Mesendoderm (in vitro differentiated cells): ENCODE measurements around the gene ACSL6.

Source experiments
- DNase-seq: peaks from one replicate; pipeline ENCODE4 v3.0.0; 2013
- H2AK5ac ChIP-seq: 2 replicates; pipeline ENCODE4 v1.6.1; 2013; ENCODE audit warnings: low read length, inconsistent platforms
- H2BK120ac ChIP-seq: 2 replicates; pipeline ENCODE4 v1.6.1; 2013; ENCODE audit warnings: low read depth, mild to moderate bottlenecking, low read length, moderate library complexity, mixed read lengths
- H2BK15ac ChIP-seq: replicated peaks from 2 replicates; pipeline ENCODE4 v1.6.1; 2013; ENCODE audit warnings: low read depth, mild to moderate bottlenecking, moderate library complexity
- H2BK5ac ChIP-seq: 2 replicates; pipeline ENCODE4 v1.6.1; 2013; ENCODE audit warnings: low read length, inconsistent platforms
- H3K18ac ChIP-seq: 2 replicates; pipeline ENCODE4 v1.6.1; 2013; ENCODE audit warnings: mild to moderate bottlenecking, low read length, mixed read lengths
- H3K23ac ChIP-seq: one replicate; pipeline ENCODE4 v1.6.1; 2013; ENCODE audit warnings: low read length
- H3K27ac ChIP-seq: 2 replicates; pipeline ENCODE4 v1.5.1; 2013; ENCODE audit warnings: low read depth, mild to moderate bottlenecking, inconsistent platforms, low read length, moderate library complexity
- H3K27me3 ChIP-seq: 2 replicates; pipeline ENCODE4 v1.6.1; 2013; ENCODE audit warnings: low read length, control low read depth, mild to moderate bottlenecking, inconsistent platforms; ENCODE audit not compliant: insufficient read depth, poor library complexity
- H3K36me3 ChIP-seq: 2 replicates; pipeline ENCODE4 v1.6.1; 2013; ENCODE audit warnings: low read length, inconsistent platforms; ENCODE audit not compliant: control insufficient read depth, insufficient read depth
- H3K4ac ChIP-seq: one replicate; pipeline ENCODE4 v1.6.1; 2013; ENCODE audit warnings: low read depth, mild to moderate bottlenecking, low read length, moderate library complexity
- H3K4me1 ChIP-seq: 2 replicates; pipeline ENCODE4 v1.6.1; 2013; ENCODE audit warnings: low read depth, low read length, inconsistent platforms; ENCODE audit not compliant: control insufficient read depth
- H3K4me2 ChIP-seq: 2 replicates; pipeline ENCODE4 v1.6.1; 2013; ENCODE audit warnings: low read length
- H3K4me3 ChIP-seq: 2 replicates; pipeline ENCODE4 v1.5.1; 2013; ENCODE audit warnings: mild to moderate bottlenecking, low read length
- H3K56ac ChIP-seq: one replicate; pipeline ENCODE4 v1.6.1; 2013; ENCODE audit warnings: low read length
- H3K79me1 ChIP-seq: 2 replicates; pipeline ENCODE4 v1.6.1; 2013; ENCODE audit warnings: low read length, inconsistent platforms
- H3K79me2 ChIP-seq: 2 replicates; pipeline ENCODE4 v1.6.1; 2013; ENCODE audit warnings: mild to moderate bottlenecking, low read length; ENCODE audit not compliant: control insufficient read depth, insufficient read depth
- H3K9ac ChIP-seq: 2 replicates; pipeline ENCODE4 v1.6.1; 2013; ENCODE audit warnings: low read length, inconsistent platforms
- H4K5ac ChIP-seq: one replicate; pipeline ENCODE4 v1.6.1; 2013; ENCODE audit warnings: low read length
- H4K8ac ChIP-seq: one replicate; pipeline ENCODE4 v1.6.1; 2013; ENCODE audit warnings: low read depth, mild to moderate bottlenecking, control low read depth, low read length, moderate library complexity
- WGBS: extraction: QIAGEN DNeasy Blood & Tissue Kit; methylation state at CpG from one replicate; pipeline ENCODE4 v1.1.7; 2013; ENCODE audit warnings: low lambda C conversion rate, missing lambda C conversion rate; ENCODE audit not compliant: insufficient coverage; ENCODE audit errors: extremely low coverage; 5-methylcytosine and 5-hydroxymethylcytosine counted together

Gene ACSL6

DNA sequence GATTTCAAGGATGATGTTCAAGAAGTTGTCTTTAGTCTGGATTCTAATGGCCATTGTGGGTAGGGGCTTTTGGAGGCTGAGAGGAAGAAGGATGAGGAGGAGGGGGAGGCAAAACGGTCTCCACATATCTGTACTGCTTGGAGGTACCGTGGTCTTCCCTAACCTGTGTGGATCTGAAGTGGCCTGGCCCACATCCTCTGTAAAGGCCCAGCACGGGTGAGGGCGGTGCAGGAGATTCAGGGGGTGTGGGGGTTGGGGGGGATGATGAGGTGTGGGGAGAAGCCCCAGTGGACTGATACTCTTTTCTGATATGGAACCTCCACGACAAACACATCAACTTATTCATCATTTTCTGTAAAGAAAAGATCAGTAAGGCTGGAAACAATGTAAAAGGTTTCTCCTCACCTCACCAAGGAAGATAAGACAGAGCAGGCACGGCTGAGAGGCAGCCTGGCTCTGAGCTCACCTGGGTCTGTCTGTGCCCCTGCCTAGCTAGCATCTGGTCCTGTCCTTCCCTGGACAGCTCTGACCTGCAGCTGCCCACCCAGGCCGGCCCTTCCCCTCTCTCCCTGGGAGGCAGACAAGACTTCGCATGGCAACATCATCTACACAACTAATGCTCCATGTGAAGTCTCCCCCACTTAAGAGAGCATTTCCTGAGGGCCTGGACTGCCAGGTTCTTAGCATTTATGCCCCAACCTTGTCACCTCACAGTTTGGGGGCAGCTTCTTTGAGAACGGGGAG, 43.4 kb upstream of the ACSL6 start:
- Histone ChIP-seq H2AK5ac (no peak overlapping the region), H2BK5ac (no peak overlapping the region), H4K5ac (no peak overlapping the region), H3K4me2 (no peak overlapping the region), H3K27ac (no peak overlapping the region), H3K4me1 (no peaks in the 10 kb centered on the region), H3K79me2 (no peaks in the 10 kb centered on the region), H3K9ac (no peak overlapping the region), H3K56ac (no peak overlapping the region), H3K18ac (no peak overlapping the region), H3K79me1 (no peaks in the 10 kb centered on the region), H3K36me3 (no peaks in the 10 kb centered on the region), H3K27me3 (no peaks in the 10 kb centered on the region), H2BK15ac (no peak overlapping the region), H3K23ac (no peak overlapping the region), H3K4ac (no peak overlapping the region), H2BK120ac (no peak overlapping the region), H3K4me3 (no peak overlapping the region), H4K8ac (no peak overlapping the region)
- no CpG with 5 or more reads among the region's 9 CpGs for WGBS
- no peak for DNase-seq

DNA sequence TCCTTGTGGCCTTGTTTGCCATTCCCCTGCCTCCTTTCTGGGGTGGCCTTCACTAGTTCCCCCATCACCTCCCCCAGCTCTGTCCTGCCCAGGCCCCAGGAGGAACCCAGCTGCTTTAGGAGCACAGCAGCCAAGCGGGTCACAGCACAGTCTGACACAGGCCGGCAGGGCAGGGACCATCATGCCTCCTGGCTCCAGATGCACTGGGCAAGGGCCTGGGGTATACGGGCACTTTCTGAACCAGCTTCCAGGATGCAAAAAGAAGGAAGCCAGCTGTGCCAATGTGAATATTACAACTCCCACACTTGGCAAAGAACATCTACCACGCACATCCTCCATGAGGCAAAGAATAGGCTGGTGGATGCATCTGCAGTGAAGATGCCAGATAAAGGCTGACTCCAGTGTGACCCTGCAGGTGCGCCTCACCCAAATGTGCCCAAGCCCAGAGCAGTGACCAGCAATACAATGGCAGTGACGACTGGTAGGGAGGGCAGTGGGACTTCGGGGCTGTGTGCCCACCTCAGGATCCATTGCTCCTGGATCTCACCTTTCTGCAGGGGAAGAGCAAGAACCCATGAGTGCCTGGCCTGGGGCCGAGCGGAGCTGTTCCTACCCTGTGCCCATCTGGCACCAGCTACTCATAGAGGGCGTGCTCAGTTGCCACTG, 42.7 kb upstream of the ACSL6 start:
- H3K79me1 ChIP-seq: no peaks in the 10 kb centered on the region

DNA sequence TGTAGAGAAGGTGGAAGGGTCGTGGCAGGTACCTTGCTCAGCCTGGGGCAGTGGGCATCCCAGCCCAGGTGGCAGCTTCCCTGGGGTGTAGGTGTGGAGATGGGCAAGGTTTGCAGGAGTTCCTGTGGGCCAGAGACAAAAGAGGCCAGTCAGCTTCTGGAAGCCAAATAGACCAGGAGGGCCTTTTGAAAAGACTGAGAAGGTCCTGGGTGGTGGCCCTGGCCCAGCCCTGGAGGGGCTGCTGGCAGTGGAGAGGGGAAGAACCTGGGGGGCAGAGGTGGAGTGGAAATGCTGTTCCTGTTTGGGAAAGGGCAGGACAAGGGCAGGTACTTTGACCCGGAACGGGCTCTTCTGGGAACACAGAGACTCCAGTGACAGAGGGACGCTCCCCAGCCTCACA, 42.0 kb upstream of the ACSL6 start:
- no CpG with 5 or more reads among the region's 4 CpGs for WGBS
- H4K8ac ChIP-seq: no peak overlapping the region

More for the DNA sequence above, 42.7 kb upstream of the ACSL6 start:
- no peak overlapping the region for H3K4ac ChIP-seq
- no peak overlapping the region for H4K5ac ChIP-seq
- no peak overlapping the region for H3K56ac ChIP-seq
- no peak overlapping the region for H4K8ac ChIP-seq
- no peaks in the 10 kb centered on the region for H3K79me2 ChIP-seq
- H3K36me3 ChIP-seq: no peaks in the 10 kb centered on the region
- no CpG with 5 or more reads among the region's 10 CpGs for WGBS
- no peak overlapping the region for H2BK120ac ChIP-seq
- no peak overlapping the region for H2BK15ac ChIP-seq
- H3K4me2 ChIP-seq: no peak overlapping the region
- H3K18ac ChIP-seq: no peak overlapping the region
- H2AK5ac ChIP-seq: no peak overlapping the region
- no peak overlapping the region for H3K23ac ChIP-seq
- no peak overlapping the region for H3K4me3 ChIP-seq
- DNase-seq: no peak
- no peak overlapping the region for H3K9ac ChIP-seq
- no peaks in the 10 kb centered on the region for H3K27me3 ChIP-seq
- no peaks in the 10 kb centered on the region for H3K4me1 ChIP-seq
- H3K27ac ChIP-seq: no peak overlapping the region
- H2BK5ac ChIP-seq: no peak overlapping the region

DNA sequence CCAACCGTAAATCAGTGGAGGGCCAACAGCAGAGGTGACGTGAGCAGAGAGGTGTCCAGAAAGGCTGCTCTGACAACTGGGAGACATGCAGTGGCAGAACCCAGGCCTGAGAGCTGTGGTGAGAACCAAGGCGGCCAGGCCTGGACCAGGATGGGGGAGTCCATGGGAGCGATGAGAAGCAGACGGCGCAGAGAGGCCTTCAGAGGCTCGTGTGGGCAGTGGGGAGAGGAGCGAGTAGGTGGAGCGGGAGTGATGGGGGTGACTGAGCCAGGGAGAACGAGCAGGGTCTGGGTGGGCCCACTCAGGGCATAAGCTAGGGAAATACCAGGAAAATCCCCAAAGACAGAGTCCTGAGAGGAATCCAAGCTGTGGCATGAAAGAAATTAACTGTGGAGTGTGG, 41.1 kb upstream of the ACSL6 start:
- Histone ChIP-seq H2AK5ac (no peak overlapping the region), H3K18ac (no peak overlapping the region), H3K9ac (no peak overlapping the region), H3K4me2 (no peak overlapping the region), H3K4me1 (no peaks in the 10 kb centered on the region), H3K79me1 (no peaks in the 10 kb centered on the region), H3K56ac (no peak overlapping the region), H4K5ac (no peak overlapping the region), H4K8ac (no peak overlapping the region), H3K36me3 (no peaks in the 10 kb centered on the region), H3K79me2 (no peaks in the 10 kb centered on the region), H3K23ac (no peak overlapping the region), H3K27ac (no peak overlapping the region), H2BK5ac (no peak overlapping the region), H3K4ac (no peak overlapping the region), H3K27me3 (no peaks in the 10 kb centered on the region), H2BK120ac (no peak overlapping the region), H3K4me3 (no peak overlapping the region), H2BK15ac (no peak overlapping the region)
- DNase-seq: no peak
- no CpG with 5 or more reads among the region's 10 CpGs for WGBS

More for the DNA sequence above, 42.0 kb upstream of the ACSL6 start:
- Histone ChIP-seq H3K79me1 (no peaks in the 10 kb centered on the region), H2BK15ac (no peak overlapping the region), H3K23ac (no peak overlapping the region), H2AK5ac (no peak overlapping the region), H3K4me2 (no peak overlapping the region), H4K5ac (no peak overlapping the region), H3K4ac (no peak overlapping the region), H2BK120ac (no peak overlapping the region), H3K56ac (no peak overlapping the region), H3K27ac (no peak overlapping the region), H3K9ac (no peak overlapping the region), H2BK5ac (no peak overlapping the region), H3K79me2 (no peaks in the 10 kb centered on the region), H3K36me3 (no peaks in the 10 kb centered on the region), H3K4me3 (no peak overlapping the region), H3K4me1 (no peaks in the 10 kb centered on the region), H3K27me3 (no peaks in the 10 kb centered on the region), H3K18ac (no peak overlapping the region)
- no peak for DNase-seq

DNA sequence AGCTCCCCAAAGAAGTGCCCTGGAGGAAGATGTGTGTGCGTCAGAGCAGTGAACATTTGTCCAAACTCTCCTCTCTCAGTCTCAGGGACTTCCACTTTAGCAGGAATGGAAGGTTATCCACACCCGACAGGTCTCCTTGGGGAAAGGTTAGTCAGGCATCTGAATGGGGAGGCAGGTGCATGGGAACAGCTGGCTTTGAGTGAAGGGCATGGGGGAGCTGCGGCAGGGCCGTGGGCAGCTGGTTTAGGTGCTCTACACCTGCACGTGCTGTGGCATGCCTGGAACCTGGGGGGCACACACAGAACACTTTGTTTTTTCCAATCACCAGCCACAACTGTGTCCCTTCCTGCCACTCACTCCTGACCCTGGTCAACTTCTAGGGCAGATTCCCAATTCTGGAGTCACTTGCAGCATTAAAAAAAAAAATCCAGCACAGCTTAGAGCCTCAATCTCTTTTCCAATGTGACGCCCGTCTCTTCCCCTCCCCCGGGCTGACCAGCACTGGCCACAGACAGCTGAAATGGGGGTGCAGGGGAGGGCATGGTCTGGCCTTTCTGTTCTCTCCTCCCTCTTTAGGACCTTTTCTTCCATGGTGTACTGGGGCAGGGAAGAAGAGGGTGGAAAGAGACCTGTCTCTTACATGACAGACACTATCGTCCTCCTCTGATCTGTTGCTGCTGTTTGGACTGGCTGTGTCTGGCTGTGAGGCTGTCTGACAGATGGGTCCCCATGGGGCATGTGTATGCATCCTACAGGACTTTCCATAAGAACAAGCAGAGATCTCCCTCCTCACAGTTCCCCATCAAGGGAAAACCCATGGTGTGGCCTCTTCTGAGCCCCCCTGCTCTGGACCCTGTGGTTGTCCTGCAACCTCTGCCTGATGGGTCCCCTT, 39.4 kb upstream of the ACSL6 start:
- Histone ChIP-seq H3K79me2 (no peaks in the 10 kb centered on the region), H3K27ac (no peak overlapping the region), H2BK15ac (no peak overlapping the region), H2BK120ac (no peak overlapping the region), H3K79me1 (no peaks in the 10 kb centered on the region), H3K4me1 (no peaks in the 10 kb centered on the region), H3K56ac (no peak overlapping the region), H3K4me2 (no peak overlapping the region), H3K23ac (no peak overlapping the region), H2AK5ac (no peak overlapping the region), H2BK5ac (no peak overlapping the region), H3K9ac (no peak overlapping the region), H3K36me3 (no peaks in the 10 kb centered on the region), H3K4me3 (no peak overlapping the region), H4K8ac (no peak overlapping the region), H4K5ac (no peak overlapping the region), H3K18ac (no peak overlapping the region), H3K27me3 (no peaks in the 10 kb centered on the region), H3K4ac (no peak overlapping the region)
- no peak for DNase-seq
- no CpG with 5 or more reads among the region's 9 CpGs for WGBS
